Measurements from ENCODE around the gene GADD45B. TPM values are rescaled to one million over a fixed set of nuclear protein-coding genes. Genes with fewer than 3 reads are reported as not detected.
"Not testable (repeated sequence)": the region's sequence is repeated elsewhere in the genome, so short reads cannot be mapped to it uniquely, and the experiment has no call there.

Gene GADD45B
- polyA plus RNA-seq, 3 donors: 67.4 to 505 (median 76.2) TPM

DNA sequence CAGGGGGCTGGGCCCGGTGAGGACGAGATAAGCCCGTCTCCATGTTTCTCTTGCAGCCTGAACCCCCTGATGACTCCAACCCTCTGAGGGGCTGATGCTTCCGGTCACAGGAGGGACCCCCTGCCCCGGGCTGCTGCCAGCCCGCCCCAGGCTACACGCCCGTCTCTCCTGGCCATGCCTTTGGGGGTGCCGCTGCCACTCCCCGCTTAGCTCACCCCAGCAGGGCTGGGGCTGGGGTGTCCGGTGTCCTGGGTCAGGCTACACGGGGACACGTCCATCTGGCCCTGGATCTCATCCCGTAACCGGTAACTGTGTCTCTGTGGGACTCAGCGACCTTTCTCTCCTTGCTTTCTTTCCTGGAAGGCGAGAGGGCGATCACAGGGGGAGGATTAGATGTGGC lies 40.8 kb downstream of the GADD45B start:
- Histone ChIP-seq H3K27me3 (ENCODE audit: control insufficient read depth in 2 of 2, insufficient read depth in 2 of 2, low read length in 2 of 2) (no peaks in the 10 kb centered on the region), H3K79me2 (ENCODE audit: insufficient read depth, low read length) (no peaks in the 10 kb centered on the region), H2AFZ (ENCODE audit: insufficient read depth, low read depth, low read length, poor library complexity, severe bottlenecking) (no peak overlapping the region), H3K9ac (ENCODE audit: insufficient read depth, low read length, poor library complexity, severe bottlenecking) (no peak overlapping the region), H3K4me1 (ENCODE audit: control insufficient read depth in 1 of 2, insufficient read depth in 2 of 2, low read length in 2 of 2) (no peaks in the 10 kb centered on the region), H3K4me2 (replicated peaks; ENCODE audit: extremely low read depth, low read length, poor library complexity, severe bottlenecking) (no peak overlapping the region), H3K9me3 (replicated peaks in 1 of 2; ENCODE audit: control insufficient read depth in 1 of 2, insufficient read depth in 1 of 2, low read length in 2 of 2) (no peaks in the 10 kb centered on the region), H3K27ac (ENCODE audit: low read depth in 1 of 2, low read length in 2 of 2) (no peak overlapping the region), H4K20me1 (ENCODE audit: insufficient read depth, low read length) (no peaks in the 10 kb centered on the region), H3K4me3 (replicated peaks in 1 of 3; ENCODE audit: low read depth in 2 of 3, low read length in 3 of 3) (no peak overlapping the region), H3K36me3 (replicated peaks in 1 of 2; ENCODE audit: control insufficient read depth in 1 of 2, insufficient read depth in 2 of 2, low read length in 2 of 2) (no peaks in the 10 kb centered on the region)
- no peak overlapping the region for H3K4me3 Mint-ChIP-seq
- 98% methylated on average over 16 of the region's 18 CpGs for WGBS (ENCODE audit: insufficient coverage)
- H3K27me3 Mint-ChIP-seq (ENCODE audit: low read depth in 3 of 3): peaks cover 0 to 2% (median 0%) of the 10 kb centered on the region in 3 donors
- TF ChIP-seq, protein P1, sequence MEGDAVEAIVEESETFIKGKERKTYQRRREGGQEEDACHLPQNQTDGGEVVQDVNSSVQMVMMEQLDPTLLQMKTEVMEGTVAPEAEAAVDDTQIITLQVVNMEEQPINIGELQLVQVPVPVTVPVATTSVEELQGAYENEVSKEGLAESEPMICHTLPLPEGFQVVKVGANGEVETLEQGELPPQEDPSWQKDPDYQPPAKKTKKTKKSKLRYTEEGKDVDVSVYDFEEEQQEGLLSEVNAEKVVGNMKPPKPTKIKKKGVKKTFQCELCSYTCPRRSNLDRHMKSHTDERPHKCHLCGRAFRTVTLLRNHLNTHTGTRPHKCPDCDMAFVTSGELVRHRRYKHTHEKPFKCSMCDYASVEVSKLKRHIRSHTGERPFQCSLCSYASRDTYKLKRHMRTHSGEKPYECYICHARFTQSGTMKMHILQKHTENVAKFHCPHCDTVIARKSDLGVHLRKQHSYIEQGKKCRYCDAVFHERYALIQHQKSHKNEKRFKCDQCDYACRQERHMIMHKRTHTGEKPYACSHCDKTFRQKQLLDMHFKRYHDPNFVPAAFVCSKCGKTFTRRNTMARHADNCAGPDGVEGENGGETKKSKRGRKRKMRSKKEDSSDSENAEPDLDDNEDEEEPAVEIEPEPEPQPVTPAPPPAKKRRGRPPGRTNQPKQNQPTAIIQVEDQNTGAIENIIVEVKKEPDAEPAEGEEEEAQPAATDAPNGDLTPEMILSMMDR (IDR thresholded peaks at IDR 0.05): no peak
- DNase-seq: no peak
- H3K4me1 Mint-ChIP-seq: no peaks in the 10 kb centered on the region
- intact Hi-C loops (cut with micrococcal nuclease): no loop called here
- H3K27ac Mint-ChIP-seq: no peak overlapping the region
- peaks cover 0 to under 1% of the 10 kb centered on the region in 2 donors for H3K36me3 Mint-ChIP-seq
- H3K9me3 Mint-ChIP-seq: peaks cover 0 to 2% (median 0%) of the 10 kb centered on the region in 7 donors

DNA sequence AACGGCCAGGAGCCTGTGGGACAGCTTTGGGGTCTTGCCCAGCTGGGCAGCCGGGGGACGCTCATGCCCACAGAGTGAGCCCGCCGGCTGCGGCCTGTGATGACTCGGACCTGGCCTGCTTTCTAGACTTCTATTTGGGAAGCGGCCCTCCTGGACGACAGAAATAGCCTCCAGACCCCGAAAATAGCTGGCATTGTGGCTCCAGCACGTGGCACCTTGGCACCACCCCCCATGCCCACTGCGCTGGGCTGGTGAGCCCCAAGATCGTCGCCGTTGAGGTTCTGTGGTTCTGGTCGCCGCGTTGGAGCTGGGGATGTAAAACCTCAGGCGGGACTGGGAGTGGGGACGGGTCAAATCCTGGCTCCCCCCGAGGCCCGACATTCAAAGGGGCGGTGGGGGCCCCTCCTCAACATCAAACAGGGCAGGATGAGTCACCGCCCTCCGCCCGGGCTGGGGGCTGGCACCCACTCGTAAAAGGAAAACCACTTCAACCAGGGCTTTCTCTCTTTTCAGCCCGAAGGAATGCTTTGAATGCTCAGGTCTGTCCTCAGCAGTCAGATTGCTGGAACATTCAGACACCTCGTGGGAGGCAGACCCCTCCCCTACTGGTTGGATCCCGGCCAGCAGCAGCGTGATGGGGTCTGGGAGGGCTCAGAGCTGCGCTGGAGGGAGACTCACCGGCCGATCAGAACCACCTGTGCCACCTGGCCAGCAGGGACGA lies 42.1 kb downstream of the GADD45B start:
- H3K36me3 Mint-ChIP-seq: peaks cover 0 to 2% of the 10 kb centered on the region in 2 donors
- Histone ChIP-seq H2AFZ (ENCODE audit: insufficient read depth, low read depth, low read length, poor library complexity, severe bottlenecking) (no peak overlapping the region), H3K9me3 (replicated peaks in 1 of 2; ENCODE audit: control insufficient read depth in 1 of 2, insufficient read depth in 1 of 2, low read length in 2 of 2) (no peaks in the 10 kb centered on the region), H3K27me3 (ENCODE audit: control insufficient read depth in 2 of 2, insufficient read depth in 2 of 2, low read length in 2 of 2) (no peaks in the 10 kb centered on the region), H3K4me1 (ENCODE audit: control insufficient read depth in 1 of 2, insufficient read depth in 2 of 2, low read length in 2 of 2) (no peaks in the 10 kb centered on the region), H3K4me3 (replicated peaks in 1 of 3; ENCODE audit: low read depth in 2 of 3, low read length in 3 of 3) (no peak overlapping the region), H3K79me2 (ENCODE audit: insufficient read depth, low read length) (no peaks in the 10 kb centered on the region), H3K36me3 (replicated peaks in 1 of 2; ENCODE audit: control insufficient read depth in 1 of 2, insufficient read depth in 2 of 2, low read length in 2 of 2) (no peaks in the 10 kb centered on the region), H3K9ac (ENCODE audit: insufficient read depth, low read length, poor library complexity, severe bottlenecking) (no peak overlapping the region), H4K20me1 (ENCODE audit: insufficient read depth, low read length) (no peaks in the 10 kb centered on the region), H3K27ac (ENCODE audit: low read depth in 1 of 2, low read length in 2 of 2) (no peak overlapping the region), H3K4me2 (replicated peaks; ENCODE audit: extremely low read depth, low read length, poor library complexity, severe bottlenecking) (no peak overlapping the region)
- H3K9me3 Mint-ChIP-seq: peaks cover 0 to 2% (median 0%) of the 10 kb centered on the region in 7 donors
- WGBS (ENCODE audit: insufficient coverage): 86% methylated on average over 28 of the region's 35 CpGs
- DNase-seq: no peak
- intact Hi-C loops (cut with micrococcal nuclease): no loop called here
- peaks cover 0 to 2% (median 0%) of the 10 kb centered on the region in 3 donors for H3K27me3 Mint-ChIP-seq (ENCODE audit: low read depth in 3 of 3)
- TF ChIP-seq, protein P1 (IDR thresholded peaks at IDR 0.05): no peak
- peak overlapping the region in 1 of 7 donors; percentile 57 for H3K27ac Mint-ChIP-seq
- no peak overlapping the region for H3K4me3 Mint-ChIP-seq
- H3K4me1 Mint-ChIP-seq: no peaks in the 10 kb centered on the region

DNA sequence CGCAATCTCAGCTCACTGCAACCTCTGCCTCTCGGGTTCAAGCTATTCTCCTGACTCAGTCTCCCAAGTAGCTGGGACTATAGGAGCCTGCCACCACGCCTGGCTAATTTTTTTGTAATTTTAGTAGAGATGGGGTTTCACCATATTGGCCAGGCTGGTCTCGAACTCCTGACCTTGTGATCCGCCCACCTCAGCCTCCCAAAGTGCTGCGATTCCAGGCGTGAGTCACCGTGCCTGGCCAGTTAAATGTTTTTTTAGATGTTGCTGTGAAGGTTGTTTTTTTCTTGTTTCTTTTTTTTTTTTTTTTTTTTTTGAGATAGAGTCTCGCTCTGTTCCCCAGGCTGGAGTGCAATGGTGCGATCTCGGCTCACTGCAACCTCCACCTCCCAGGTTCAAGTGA lies 42.9 kb downstream of the GADD45B start:
- not testable (repeated sequence) for H3K4me3 Mint-ChIP-seq; H3K4me2 ChIP-seq (replicated peaks; ENCODE audit: extremely low read depth, low read length, poor library complexity, severe bottlenecking)
- H3K27ac Mint-ChIP-seq: peak overlapping the region in 1 of 7 donors; percentile 3

More for the DNA sequence above, 42.9 kb downstream of the GADD45B start:
- H3K9ac ChIP-seq (ENCODE audit: insufficient read depth, low read length, poor library complexity, severe bottlenecking); intact Hi-C loops (cut with micrococcal nuclease); H3K4me3 ChIP-seq (replicated peaks in 1 of 3; ENCODE audit: low read depth in 2 of 3, low read length in 3 of 3); H2AFZ ChIP-seq (ENCODE audit: insufficient read depth, low read depth, low read length, poor library complexity, severe bottlenecking); H3K27ac ChIP-seq (ENCODE audit: low read depth in 1 of 2, low read length in 2 of 2); H3K9me3 Mint-ChIP-seq; H3K27me3 ChIP-seq (ENCODE audit: control insufficient read depth in 2 of 2, insufficient read depth in 2 of 2, low read length in 2 of 2); H3K36me3 Mint-ChIP-seq; H3K36me3 ChIP-seq (replicated peaks in 1 of 2; ENCODE audit: control insufficient read depth in 1 of 2, insufficient read depth in 2 of 2, low read length in 2 of 2); H3K4me1 ChIP-seq (ENCODE audit: control insufficient read depth in 1 of 2, insufficient read depth in 2 of 2, low read length in 2 of 2); H3K9me3 ChIP-seq (replicated peaks in 1 of 2; ENCODE audit: control insufficient read depth in 1 of 2, insufficient read depth in 1 of 2, low read length in 2 of 2); H3K27me3 Mint-ChIP-seq (ENCODE audit: low read depth in 3 of 3); DNase-seq; H3K4me1 Mint-ChIP-seq; H4K20me1 ChIP-seq (ENCODE audit: insufficient read depth, low read length); H3K79me2 ChIP-seq (ENCODE audit: insufficient read depth, low read length): not testable (repeated sequence)
- 96% methylated on average over 4 of the region's 11 CpGs for WGBS (ENCODE audit: insufficient coverage)

Data from CD14-positive monocyte (primary cell).